B cell (primary cell): ENCODE measurements around the gene FABP3. TPM values are rescaled to one million over a fixed set of nuclear protein-coding genes. Genes with fewer than 3 reads are reported as not detected.

Experiments used
- ATAC-seq: fragments of 200-7000 bp; cut with Tn5 transposase; one replicate; pipeline ENCODE4 v1.10.0; 2021; ENCODE audit warnings: low read depth, mild to moderate bottlenecking, moderate number of reproducible peaks, moderate library complexity
- CTCF ChIA-PET: fragments of 350-600 bp; sonication (Branson Sonifier 250); formaldehyde crosslinking; loops from one replicate; lab custom pipeline; 2021; ENCODE audit warnings: antibody characterized with exemption, inconsistent platforms; lab: Charles Lee
- POLR2A ChIA-PET: fragments of 350-600 bp; sonication (Branson Sonifier 250); formaldehyde crosslinking; loops from one replicate; lab custom pipeline; 2021; ENCODE audit warnings: antibody characterized with exemption; lab: Charles Lee
- DNase-seq: peaks from one replicate; pipeline ENCODE4 v3.0.0; 2013
- H2AFZ ChIP-seq: 2 replicates; pipeline ENCODE4 v1.6.1; 2012; ENCODE audit warnings: mild to moderate bottlenecking, low read depth, low read length; ENCODE audit not compliant: insufficient read depth, poor library complexity, severe bottlenecking
- H3K27ac ChIP-seq, 2 donors: 1 replicate in 1 of 2; 2 replicates in 1 of 2; pipeline ENCODE4 v1.5.1; 2012 to 2013; ENCODE audit warnings: low read length in 2 of 2, mild to moderate bottlenecking in 2 of 2, moderate library complexity in 1 of 2
- H3K27me3 ChIP-seq, 4 experiments: fragments of 200-600 bp in 1 of 4; sonication (generic) in 1 of 4; replicated peaks in 1 of 4; 1 replicate in 2 of 4; 2 replicates in 2 of 4; pipeline versions ENCODE4 v1.6.1 to v1.7.0; 2013 to 2016; ENCODE audit warnings: low read length in 3 of 4, mild to moderate bottlenecking in 2 of 4, mixed read lengths in 1 of 4, moderate library complexity in 1 of 4; ENCODE audit not compliant: insufficient read depth in 4 of 4, control insufficient read depth in 3 of 4; ENCODE audit errors: control extremely low read depth in 1 of 4
- H3K36me3 ChIP-seq, 2 experiments: replicated peaks in 1 of 2; 1 replicate in 1 of 2; 2 replicates in 1 of 2; pipeline versions ENCODE4 v1.6.1 to v1.7.1; 2013; ENCODE audit warnings: low read length in 1 of 2; ENCODE audit not compliant: insufficient read depth in 2 of 2, control insufficient read depth in 1 of 2; ENCODE audit errors: control extremely low read depth in 1 of 2, extremely low read depth in 1 of 2
- H3K4me1 ChIP-seq, 2 donors: fragments of 200-600 bp in 1 of 2; sonication (generic) in 1 of 2; 1 replicate in 1 of 2; 2 replicates in 1 of 2; pipeline versions ENCODE4 v1.5.1 to v1.6.1; 2013 to 2017; ENCODE audit warnings: low read length in 2 of 2; ENCODE audit not compliant: control insufficient read depth in 2 of 2, insufficient read depth in 2 of 2
- H3K4me2 ChIP-seq: replicated peaks from 2 replicates; pipeline ENCODE3; 2012; ENCODE audit warnings: mild to moderate bottlenecking, low read depth, low read length; ENCODE audit not compliant: poor library complexity, severe bottlenecking
- H3K4me3 ChIP-seq, 5 experiments: fragments of 200-600 bp in 1 of 5; sonication (generic) in 1 of 5; 1 replicate in 3 of 5; 2 replicates in 2 of 5; pipeline versions ENCODE4 v1.5.1 to v1.7.0; 2011 to 2016; ENCODE audit warnings: low read length in 4 of 5, mild to moderate bottlenecking in 4 of 5, low read depth in 2 of 5, control low read depth in 1 of 5, moderate library complexity in 1 of 5; ENCODE audit not compliant: insufficient read depth in 1 of 5; ENCODE audit errors: control extremely low read depth in 1 of 5, extremely low read depth in 1 of 5
- H3K79me2 ChIP-seq: fragments of 200-600 bp; sonication (generic); one replicate; pipeline ENCODE4 v1.6.0; 2016; ENCODE audit warnings: low read length; ENCODE audit not compliant: control insufficient read depth, insufficient read depth
- H3K9ac ChIP-seq: fragments of 200-600 bp; sonication (generic); 2 replicates; pipeline ENCODE4 v1.6.1; 2017; ENCODE audit warnings: mild to moderate bottlenecking, low read length, moderate library complexity
- H3K9me3 ChIP-seq, 3 donors: one replicate each; pipeline versions ENCODE4 v1.6.1 to v1.7.1; 2013; ENCODE audit warnings: low read length in 2 of 3; ENCODE audit not compliant: control insufficient read depth in 2 of 3, insufficient read depth in 1 of 3; ENCODE audit errors: control extremely low read depth in 1 of 3
- H4K20me1 ChIP-seq: 2 replicates; pipeline ENCODE4 v1.6.0; 2012; ENCODE audit warnings: mild to moderate bottlenecking, low read length; ENCODE audit not compliant: insufficient read depth, control insufficient read depth, poor library complexity, severe bottlenecking
- H3K27ac Mint-ChIP-seq: one replicate; pipeline ENCODE4 v1.8.0; 2021; ENCODE audit warnings: mixed read lengths
- H3K27me3 Mint-ChIP-seq: one replicate; pipeline ENCODE4 v1.8.0; 2021; ENCODE audit warnings: mixed read lengths
- H3K4me1 Mint-ChIP-seq: one replicate; pipeline ENCODE4 v1.8.0; 2021; ENCODE audit warnings: mixed read lengths
- H3K4me3 Mint-ChIP-seq: one replicate; pipeline ENCODE4 v1.8.0; 2021; ENCODE audit warnings: mixed read lengths
- H3K9me3 Mint-ChIP-seq: one replicate; pipeline ENCODE4 v1.8.0; 2022; ENCODE audit warnings: mixed read lengths; ENCODE audit not compliant: insufficient read depth
- EZH2 ChIP-seq: IDR thresholded peaks from 2 replicates; pipeline ENCODE4 v1.6.1; 2012; ENCODE audit warnings: borderline replicate concordance, low read depth, mild to moderate bottlenecking, moderate library complexity, low read length; ENCODE audit not compliant: insufficient read depth, poor library complexity, severe bottlenecking
- WGBS: methylation state at CpG from one replicate; pipeline ENCODE4 v1.1.5; 2013; ENCODE audit warnings: missing lambda C conversion rate; ENCODE audit not compliant: insufficient coverage; 5-methylcytosine and 5-hydroxymethylcytosine counted together
- intact Hi-C: fragments of 100-400 bp; cut with micrococcal nuclease; formaldehyde crosslinking; loops from one replicate; pipeline ENCODE4 v1.10.0; 2022
- polyA plus RNA-seq: library from polyadenylated mRNA; depleted of rRNA; stranded (reverse); fragments of >200 nt; gene quantifications from 2 replicates; pipeline ENCODE4 v1.2.3, GENCODE V29; 2012
- total RNA-seq, 2 donors: library from RNA; stranded (reverse); fragments of 120-200 nt in 1 of 2; gene quantifications; 1 replicate in 1 of 2; 2 replicates in 1 of 2; pipeline versions ENCODE4 v1.2.3 to v1.2.4, GENCODE V29; 2013 to 2022
- TF ChIP-seq, protein P1 (sequence below): fragments of 200-600 bp; IDR thresholded peaks from one replicate; pipeline ENCODE4 v1.8.0; 2022; ENCODE audit warnings: antibody characterized with exemption, mild to moderate bottlenecking

The FABP3 gene
- total and polyA plus RNA-seq, 2 donors (not counting 1 experiment from before 2014, with no cell fraction given) = not detected

DNA sequence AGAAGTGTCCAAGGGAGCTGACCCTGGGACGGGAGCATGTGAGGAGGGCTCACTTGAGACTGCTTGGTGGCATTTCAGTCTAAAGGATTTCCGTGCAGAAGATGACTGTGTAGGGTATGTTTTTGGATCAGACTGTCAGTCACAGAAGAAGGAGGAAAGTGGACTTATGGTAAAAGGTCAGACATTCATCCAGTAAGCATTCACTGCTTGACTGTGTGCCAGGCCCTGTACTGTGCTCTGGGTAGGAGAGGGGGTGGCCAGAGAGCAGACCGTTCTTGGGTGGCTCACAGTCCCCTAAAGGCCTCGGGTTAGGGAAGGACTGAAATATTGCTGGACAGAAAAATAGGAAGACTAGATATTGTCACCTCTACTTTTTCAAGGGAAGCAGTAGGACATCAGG, 38.0 kb upstream of the FABP3 start:
- no peaks in the 10 kb centered on the region for H3K79me2 ChIP-seq
- H4K20me1 ChIP-seq = no peaks in the 10 kb centered on the region
- no peaks in the 10 kb centered on the region for H3K9me3 Mint-ChIP-seq
- intact Hi-C loops = no loop called here
- H3K9ac ChIP-seq = no peak overlapping the region
- H3K27ac ChIP-seq = no peak overlapping the region
- H3K4me1 ChIP-seq = peaks cover 17 to 18% of the 10 kb centered on the region in 2 donors
- no peak for TF ChIP-seq EZH2
- TF ChIP-seq, protein P1, sequence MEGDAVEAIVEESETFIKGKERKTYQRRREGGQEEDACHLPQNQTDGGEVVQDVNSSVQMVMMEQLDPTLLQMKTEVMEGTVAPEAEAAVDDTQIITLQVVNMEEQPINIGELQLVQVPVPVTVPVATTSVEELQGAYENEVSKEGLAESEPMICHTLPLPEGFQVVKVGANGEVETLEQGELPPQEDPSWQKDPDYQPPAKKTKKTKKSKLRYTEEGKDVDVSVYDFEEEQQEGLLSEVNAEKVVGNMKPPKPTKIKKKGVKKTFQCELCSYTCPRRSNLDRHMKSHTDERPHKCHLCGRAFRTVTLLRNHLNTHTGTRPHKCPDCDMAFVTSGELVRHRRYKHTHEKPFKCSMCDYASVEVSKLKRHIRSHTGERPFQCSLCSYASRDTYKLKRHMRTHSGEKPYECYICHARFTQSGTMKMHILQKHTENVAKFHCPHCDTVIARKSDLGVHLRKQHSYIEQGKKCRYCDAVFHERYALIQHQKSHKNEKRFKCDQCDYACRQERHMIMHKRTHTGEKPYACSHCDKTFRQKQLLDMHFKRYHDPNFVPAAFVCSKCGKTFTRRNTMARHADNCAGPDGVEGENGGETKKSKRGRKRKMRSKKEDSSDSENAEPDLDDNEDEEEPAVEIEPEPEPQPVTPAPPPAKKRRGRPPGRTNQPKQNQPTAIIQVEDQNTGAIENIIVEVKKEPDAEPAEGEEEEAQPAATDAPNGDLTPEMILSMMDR = no peak
- H3K27me3 Mint-ChIP-seq = peaks cover 54% of the 10 kb centered on the region
- WGBS = 69% methylated on average over 2 of the region's 4 CpGs
- no peaks in the 10 kb centered on the region for H3K36me3 ChIP-seq
- H3K27me3 ChIP-seq = peaks cover 0 to 59% (median 22%) of the 10 kb centered on the region in 4 experiments
- no peak overlapping the region for H3K27ac Mint-ChIP-seq
- H2AFZ ChIP-seq = no peak overlapping the region
- H3K9me3 ChIP-seq = peaks cover 0 to 10% (median 0%) of the 10 kb centered on the region in 3 donors
- no peak for ATAC-seq
- POLR2A ChIA-PET = no interaction called here
- H3K4me3 Mint-ChIP-seq = no peak overlapping the region
- H3K4me2 ChIP-seq = no peak overlapping the region
- H3K4me1 Mint-ChIP-seq = peaks cover 12% of the 10 kb centered on the region
- CTCF ChIA-PET = interaction anchor here (1.6 to 4.1 kb wide), 3 partner anchors 10 to 15 kb away, joined by 3 to 20 read pairs (median 3); no protein-coding TSS in a partner anchor
- no peak for DNase-seq
- no peak overlapping the region for H3K4me3 ChIP-seq

DNA sequence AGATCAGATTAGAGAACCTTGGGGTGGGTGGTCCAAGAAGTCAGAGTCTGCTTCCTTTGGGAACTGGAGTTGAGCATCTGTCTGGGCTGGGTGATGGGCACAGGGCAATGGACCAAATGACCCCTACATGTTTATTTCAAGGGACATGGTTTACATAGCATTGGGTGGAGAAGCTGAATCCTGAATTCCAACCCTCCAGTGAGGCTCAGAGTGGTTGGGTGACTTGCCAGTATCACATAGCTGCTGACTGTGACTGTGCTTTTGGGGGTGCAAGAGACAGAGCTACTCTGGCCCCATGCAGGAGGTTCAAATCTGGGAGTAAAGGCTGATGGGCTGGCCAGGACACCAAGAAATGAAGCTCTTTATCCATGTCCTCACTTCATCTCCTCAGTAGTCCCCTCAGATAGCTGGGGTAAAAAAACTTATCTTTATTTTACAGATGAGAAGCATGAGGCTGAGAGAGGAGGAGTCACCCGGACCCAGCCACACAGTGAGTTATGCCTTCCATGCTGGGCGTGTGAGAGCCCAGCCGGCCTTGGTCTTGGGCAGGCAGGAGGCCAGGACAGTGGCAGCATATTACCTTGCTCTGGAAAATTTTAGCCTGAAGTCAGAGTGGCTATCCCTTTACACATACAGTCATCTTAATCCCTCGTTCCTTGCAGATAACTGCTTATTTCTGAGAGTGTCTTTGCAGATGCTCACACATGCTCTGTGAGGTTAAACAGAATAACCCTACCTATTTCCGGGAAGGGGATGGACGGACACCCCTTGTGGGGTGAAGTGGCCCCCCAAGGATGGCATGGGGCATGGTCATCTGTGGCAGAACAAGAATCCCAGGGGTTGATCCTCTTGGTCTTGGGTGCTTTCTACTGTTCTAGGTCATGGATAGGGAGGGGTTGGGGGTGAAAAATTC, 37.3 kb upstream of the FABP3 start:
- Histone ChIP-seq H3K4me2 (no peak overlapping the region), H3K27me3 (peaks cover 0 to 55% (median 22%) of the 10 kb centered on the region in 4 experiments), H3K36me3 (no peaks in the 10 kb centered on the region), H3K9me3 (peaks cover 0 to 10% (median 0%) of the 10 kb centered on the region in 3 donors), H3K9ac (no peak overlapping the region), H2AFZ (no peak overlapping the region), H3K27ac (no peak overlapping the region), H3K4me1 (peaks cover 17 to 18% of the 10 kb centered on the region in 2 donors), H4K20me1 (no peaks in the 10 kb centered on the region), H3K4me3 (no peak overlapping the region), H3K79me2 (no peaks in the 10 kb centered on the region)
- Mint-ChIP-seq H3K27me3 (peaks cover 47% of the 10 kb centered on the region), H3K9me3 (no peaks in the 10 kb centered on the region), H3K27ac (no peak overlapping the region), H3K4me1 (peaks cover 12% of the 10 kb centered on the region), H3K4me3 (no peak overlapping the region)
- no peak for TF ChIP-seq EZH2
- TF ChIP-seq, protein P1 = no peak
- ChIA-PET CTCF (interaction anchor here (1.0 to 4.1 kb wide), 3 partner anchors 8 to 356 kb away, joined by 3 to 20 read pairs (median 3); no protein-coding TSS in a partner anchor), POLR2A (no interaction called here)
- ATAC-seq (no peak), DNase-seq (no peak)
- 82% methylated on average over 6 of the region's 6 CpGs for WGBS
- intact Hi-C loops = no loop called here
